ENCODE results near the gene TBL1X.

DNA sequence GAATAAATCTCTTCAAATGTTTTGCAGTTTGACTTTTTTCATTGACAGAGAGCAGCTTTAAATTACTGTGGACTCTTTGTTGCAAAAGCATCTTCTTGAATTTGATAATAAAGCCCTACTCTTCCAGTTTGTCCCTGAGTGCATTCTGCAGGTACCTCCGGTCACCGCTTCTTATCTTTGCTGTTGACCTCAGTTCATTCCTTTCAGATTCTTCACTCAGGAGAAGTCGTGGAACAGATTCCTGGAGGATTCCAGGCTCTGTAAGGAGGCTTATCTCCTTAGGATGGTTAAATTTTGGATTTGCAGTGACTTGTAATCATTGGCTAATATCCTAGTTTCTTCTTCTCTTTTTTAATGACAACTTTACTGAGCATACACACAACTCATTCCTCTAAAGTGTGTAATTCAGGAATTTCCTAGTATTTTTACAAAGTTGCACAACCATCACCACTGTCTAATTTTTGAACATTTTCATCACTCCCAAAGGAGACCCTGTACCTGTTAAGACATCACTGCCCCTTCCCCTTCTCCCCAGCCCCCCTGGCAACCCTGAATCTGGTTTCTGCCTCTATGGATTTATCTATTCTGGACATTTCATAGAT lies 22.0 kb downstream of the TBL1X start:
- TF ChIP-seq POLR2A (IDR thresholded peaks at IDR 0.05), result no peak
- TF ChIP-seq, protein P1, sequence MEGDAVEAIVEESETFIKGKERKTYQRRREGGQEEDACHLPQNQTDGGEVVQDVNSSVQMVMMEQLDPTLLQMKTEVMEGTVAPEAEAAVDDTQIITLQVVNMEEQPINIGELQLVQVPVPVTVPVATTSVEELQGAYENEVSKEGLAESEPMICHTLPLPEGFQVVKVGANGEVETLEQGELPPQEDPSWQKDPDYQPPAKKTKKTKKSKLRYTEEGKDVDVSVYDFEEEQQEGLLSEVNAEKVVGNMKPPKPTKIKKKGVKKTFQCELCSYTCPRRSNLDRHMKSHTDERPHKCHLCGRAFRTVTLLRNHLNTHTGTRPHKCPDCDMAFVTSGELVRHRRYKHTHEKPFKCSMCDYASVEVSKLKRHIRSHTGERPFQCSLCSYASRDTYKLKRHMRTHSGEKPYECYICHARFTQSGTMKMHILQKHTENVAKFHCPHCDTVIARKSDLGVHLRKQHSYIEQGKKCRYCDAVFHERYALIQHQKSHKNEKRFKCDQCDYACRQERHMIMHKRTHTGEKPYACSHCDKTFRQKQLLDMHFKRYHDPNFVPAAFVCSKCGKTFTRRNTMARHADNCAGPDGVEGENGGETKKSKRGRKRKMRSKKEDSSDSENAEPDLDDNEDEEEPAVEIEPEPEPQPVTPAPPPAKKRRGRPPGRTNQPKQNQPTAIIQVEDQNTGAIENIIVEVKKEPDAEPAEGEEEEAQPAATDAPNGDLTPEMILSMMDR (IDR thresholded peaks at IDR 0.05), result no peak
- no peak for TF ChIP-seq POLR2AphosphoS5 (IDR thresholded peaks at IDR 0.05)
- no peak for TF ChIP-seq EP300 (IDR thresholded peaks at IDR 0.05)
